NCI-H2227 (cell line): ENCODE data around the gene IRF3.
"Not testable (repeated sequence)": the region's sequence is repeated elsewhere in the genome, so short reads cannot be mapped to it uniquely, and the experiment has no call there.

ENCODE experiments used
- DNase-seq: peaks from one replicate; lab custom pipeline; 2025; ENCODE audit not compliant: unreplicated experiment; lab: John Stamatoyannopoulos, UW

The IRF3 gene

DNA sequence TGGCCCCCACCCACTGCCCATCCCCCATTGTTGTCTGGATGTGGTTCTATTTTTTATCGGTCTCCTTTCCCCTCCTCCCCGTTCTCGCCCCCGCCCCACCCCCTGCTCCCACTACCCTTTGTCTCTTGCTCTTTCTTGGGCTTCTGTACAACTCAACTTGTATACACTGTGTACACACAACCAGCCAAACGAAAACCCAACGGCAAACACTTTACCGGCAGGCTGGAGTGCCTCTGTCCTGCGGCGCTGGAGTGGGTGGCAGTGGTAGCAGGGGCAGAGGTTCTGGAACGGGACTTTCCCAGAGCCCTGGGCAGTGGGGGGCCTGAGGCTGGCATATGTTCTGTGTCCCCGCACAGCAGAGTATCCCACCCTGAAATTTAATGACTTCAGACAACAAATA, 39.4 kb downstream of the IRF3 start:
- DNase-seq: no peak

DNA sequence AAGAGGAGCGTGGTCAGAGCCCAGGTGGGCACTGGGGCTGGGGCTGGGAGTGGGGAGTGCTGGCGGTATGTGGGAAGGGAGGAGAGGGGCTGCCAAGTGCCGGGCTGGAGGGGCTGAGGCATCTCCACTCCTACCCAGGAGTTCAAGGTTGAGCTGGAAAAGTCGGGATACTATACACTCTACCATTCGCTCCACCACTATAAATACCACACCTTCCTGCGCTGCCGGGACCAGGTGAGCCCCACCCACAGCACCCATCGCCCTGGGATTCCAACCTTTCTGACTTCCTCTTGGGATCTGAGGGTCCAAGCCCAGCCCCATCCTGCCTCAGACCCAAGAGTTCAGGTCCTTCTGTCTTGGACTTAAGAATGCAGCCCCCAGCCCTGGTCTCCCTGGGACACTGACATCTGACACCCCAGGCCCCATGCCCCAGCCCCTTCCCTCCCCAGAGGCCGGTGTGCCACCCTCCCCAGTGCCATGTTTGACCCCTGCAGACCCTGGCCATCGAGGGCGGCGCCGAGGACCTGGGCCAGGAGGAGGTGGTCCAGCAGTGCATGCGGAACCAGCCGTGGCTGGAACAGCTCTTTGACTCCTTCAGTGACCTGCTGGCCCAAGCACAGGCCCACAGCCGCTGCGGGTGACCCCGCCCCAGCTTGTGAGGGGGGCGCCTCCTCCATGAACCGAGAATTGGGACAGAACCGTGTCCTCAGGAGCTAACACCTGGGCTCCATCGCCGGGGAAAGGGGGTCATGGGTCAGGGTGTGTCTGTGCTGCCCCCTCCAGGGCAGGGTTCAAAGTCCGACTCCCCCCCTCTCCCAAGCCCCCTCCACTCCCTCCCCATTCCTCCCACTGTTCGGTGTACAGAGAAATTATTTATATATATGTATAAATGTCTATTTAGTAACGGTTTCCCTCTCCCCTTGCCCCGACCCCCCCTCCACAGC, 40.4 kb downstream of the IRF3 start:
- no peak for DNase-seq

GRCh38 chr19:49617860-49618259, 47.8 kb downstream of the IRF3 start:
- not testable (repeated sequence) for DNase-seq

- no peak for DNase-seq
Observed at GRCh38 chr19:49616945-49617344, 48.7 kb downstream of the IRF3 start.

GRCh38 chr19:49616532-49616931, 49.1 kb downstream of the IRF3 start:
- DNase-seq: no peak

GRCh38 chr19:49615861-49616260, 49.8 kb downstream of the IRF3 start:
- DNase-seq: no peak

DNA sequence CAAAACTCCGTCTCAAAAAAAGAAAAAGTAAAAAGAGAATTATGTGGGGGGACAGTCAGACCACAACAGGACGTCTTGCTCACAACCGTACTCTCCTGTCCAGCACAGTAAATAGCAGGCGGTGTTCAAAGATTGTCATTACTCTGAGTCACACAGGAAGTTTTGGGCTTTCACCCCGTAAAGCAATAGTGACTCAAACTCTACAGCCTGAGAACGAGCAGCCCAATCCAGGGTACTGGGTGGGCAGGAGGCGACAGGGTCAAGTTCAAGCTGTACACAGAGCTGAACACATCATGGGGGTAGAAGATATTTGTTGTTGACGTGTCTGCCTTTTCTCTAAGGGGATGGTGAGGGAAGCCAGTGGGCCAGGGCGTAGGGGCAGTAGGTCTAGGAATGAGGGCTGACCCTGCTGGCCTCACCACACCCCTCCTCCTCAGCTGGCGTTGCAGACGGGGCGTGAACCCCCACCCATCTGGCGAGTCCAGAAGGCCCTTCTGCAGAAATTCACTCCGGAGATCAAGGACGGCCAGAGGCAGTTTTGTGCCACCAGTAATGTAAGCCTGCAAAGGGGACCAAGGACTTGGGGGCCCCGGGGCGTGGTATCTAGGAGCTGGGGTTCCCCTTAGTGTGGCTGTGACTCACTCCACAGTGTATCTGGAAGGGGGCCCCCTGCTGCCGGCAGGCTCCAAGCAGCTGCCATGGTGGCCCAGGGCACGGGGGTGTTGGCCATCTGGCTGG, 51.4 kb downstream of the IRF3 start:
- DNase-seq: no peak

DNA sequence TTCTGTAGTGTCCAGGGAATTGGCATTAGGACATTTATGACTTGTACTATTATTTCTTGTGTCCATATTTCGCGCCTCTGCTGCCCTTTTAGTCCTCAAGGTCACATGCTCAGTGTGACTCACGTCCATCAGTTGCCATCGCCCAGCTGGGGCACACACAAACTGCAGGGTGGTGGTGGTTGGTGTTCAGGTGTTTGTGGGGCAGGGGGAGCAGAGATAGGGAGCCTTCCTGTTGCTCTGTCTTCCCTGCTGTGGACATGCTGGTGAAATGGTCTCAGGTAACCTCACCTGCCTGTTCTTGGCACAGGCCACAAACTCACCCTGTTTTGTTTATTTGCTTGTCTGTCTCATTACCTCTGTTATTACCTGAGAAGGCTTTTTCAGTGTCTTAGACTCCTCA, 52.3 kb downstream of the IRF3 start:
- no peak for DNase-seq
